Uterus (tissue), 2 donors: ENCODE results near the gene WDR91.

Experiments
- CTCF ChIP-seq, 4 experiments: fragments of 200-600 bp in 2 of 4; fragments of 450-650 bp in 2 of 4; sonication (generic) in 2 of 4; IDR thresholded peaks; one replicate each; pipeline ENCODE4 v1.5.1; 2016 to 2019; ENCODE audit warnings: antibody characterized with exemption in 4 of 4, mild to moderate bottlenecking in 2 of 4, moderate library complexity in 1 of 4
- POLR2A ChIP-seq, 2 donors: fragments of 450-650 bp; IDR thresholded peaks; one replicate each; pipeline ENCODE4 v1.6.1; 2016; ENCODE audit warnings: antibody characterized with exemption in 2 of 2, mild to moderate bottlenecking in 1 of 2, moderate library complexity in 1 of 2

DNA sequence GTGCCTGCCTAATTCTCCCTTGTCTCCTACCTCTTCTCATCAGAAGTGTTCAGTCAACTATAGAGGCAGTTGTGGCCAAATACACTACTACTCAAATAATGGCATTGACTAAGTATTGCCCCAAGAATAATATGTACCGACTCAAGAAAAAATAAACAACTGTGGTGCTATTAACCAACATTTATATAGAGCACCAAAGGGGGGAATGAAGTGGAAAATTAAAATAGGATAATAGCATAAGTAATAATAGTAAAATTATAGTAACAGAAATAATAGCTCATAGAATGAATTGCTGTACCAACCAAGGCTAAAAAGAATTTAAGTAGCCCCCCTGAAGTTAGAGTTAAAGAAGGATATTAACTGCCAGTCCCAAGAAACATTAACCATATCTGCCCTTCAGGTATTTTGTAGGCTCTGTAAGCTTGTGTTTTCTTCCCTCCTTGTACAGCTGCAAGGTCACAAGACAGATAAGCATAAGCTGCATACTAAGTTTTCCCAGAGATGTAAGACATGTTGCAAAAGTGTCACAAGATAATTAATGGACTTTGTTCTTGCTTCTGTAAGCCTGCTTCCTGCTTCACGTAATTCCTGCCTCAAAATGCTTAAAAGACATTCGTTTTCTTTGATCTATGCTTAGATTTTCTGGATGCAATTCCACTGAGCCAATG is 29.9 kb downstream of the WDR91 start:
- TF ChIP-seq CTCF (IDR thresholded peaks at IDR 0.05) (no peak), POLR2A (IDR thresholded peaks at IDR 0.05) (no peak)
